IMR-90 (cell line): Measurements from ENCODE around the gene RHBDD1. TPM values are rescaled to one million over a fixed set of nuclear protein-coding genes. Genes with fewer than 3 reads are reported as not detected.

Source experiments
- ATAC-seq: fragments of 200-7000 bp; cut with Tn5 transposase; 2 replicates; pipeline ENCODE4 v1.9.1; 2020; ENCODE audit warnings: low read depth, mild to moderate bottlenecking, moderate library complexity
- BruUV-seq: library from RNA; stranded (reverse); fragments of 400-500 nt; replicated peaks from 2 replicates; lab custom pipeline; 2021; lab: Mats Ljungman, UMichigan
- CTCF ChIA-PET: fragments of 300-600 bp; formaldehyde crosslinking; extraction: SDS; loops from one replicate; lab custom pipeline; 2021; ENCODE audit warnings: antibody characterized with exemption; lab: Yijun Ruan, JAX
- POLR2A ChIA-PET: fragments of 300-600 bp; sonication (Branson Sonifier 250); formaldehyde crosslinking; loops from one replicate; lab custom pipeline; 2022; ENCODE audit warnings: antibody characterized with exemption; ENCODE audit not compliant: unreplicated experiment; lab: Charles Lee
- DNase-seq: peaks from one replicate; pipeline ENCODE4 v3.0.0; 2013
- H2AFZ ChIP-seq: replicated peaks from 2 replicates; pipeline ENCODE3; 2013; ENCODE audit warnings: low read length, mild to moderate bottlenecking; ENCODE audit not compliant: poor library complexity
- H2AK5ac ChIP-seq: 2 replicates; pipeline ENCODE4 v1.6.1; 2013; ENCODE audit warnings: low read depth, low read length, inconsistent platforms
- H2AK9ac ChIP-seq: replicated peaks from 2 replicates; pipeline ENCODE3; 2013; ENCODE audit warnings: mild to moderate bottlenecking, low read depth, low read length, moderate library complexity; ENCODE audit not compliant: poor library complexity
- H2BK120ac ChIP-seq: 2 replicates; pipeline ENCODE4 v1.6.1; 2013; ENCODE audit warnings: low read depth, low read length, inconsistent platforms
- H2BK15ac ChIP-seq: 3 replicates; pipeline ENCODE4 v1.6.1; 2013; ENCODE audit warnings: low read depth, low read length, inconsistent platforms
- H2BK20ac ChIP-seq: 2 replicates; pipeline ENCODE4 v1.6.1; 2013; ENCODE audit warnings: low read depth, mild to moderate bottlenecking, inconsistent platforms, low read length, moderate library complexity
- H2BK5ac ChIP-seq: 2 replicates; pipeline ENCODE4 v1.6.1; 2013; ENCODE audit warnings: mild to moderate bottlenecking, low read depth, low read length, inconsistent platforms; ENCODE audit not compliant: poor library complexity, severe bottlenecking
- H3K14ac ChIP-seq: replicated peaks from 2 replicates; pipeline ENCODE4 v1.6.1; 2013; ENCODE audit warnings: low read depth, low read length, inconsistent platforms
- H3K18ac ChIP-seq: 2 replicates; pipeline ENCODE4 v1.6.1; 2013; ENCODE audit warnings: low read depth, low read length, control low read depth
- H3K23ac ChIP-seq: 2 replicates; pipeline ENCODE4 v1.6.1; 2013; ENCODE audit warnings: low read depth, low read length, inconsistent platforms
- H3K27ac ChIP-seq: 2 replicates; pipeline ENCODE4 v1.5.1; 2013; ENCODE audit warnings: mild to moderate bottlenecking, control low read depth, low read length; ENCODE audit not compliant: insufficient read depth
- H3K27me3 ChIP-seq: 2 replicates; pipeline ENCODE4 v1.6.1; 2013; ENCODE audit warnings: low read length; ENCODE audit not compliant: control insufficient read depth, insufficient read depth
- H3K36me3 ChIP-seq: 2 replicates; pipeline ENCODE4 v1.6.1; 2013; ENCODE audit warnings: low read length, mixed read lengths; ENCODE audit not compliant: control insufficient read depth, insufficient read depth
- H3K4ac ChIP-seq: 2 replicates; pipeline ENCODE4 v1.6.1; 2013; ENCODE audit warnings: low read depth, low read length, inconsistent platforms
- H3K4me1 ChIP-seq: 2 replicates; pipeline ENCODE4 v1.6.1; 2013; ENCODE audit warnings: low read length, mixed read lengths; ENCODE audit not compliant: control insufficient read depth, insufficient read depth
- H3K4me2 ChIP-seq: 2 replicates; pipeline ENCODE4 v1.6.1; 2013; ENCODE audit warnings: low read depth, mild to moderate bottlenecking, control low read depth, low read length, moderate library complexity
- H3K4me3 ChIP-seq: 2 replicates; pipeline ENCODE4 v1.5.1; 2013; ENCODE audit warnings: low read depth, mild to moderate bottlenecking, control low read depth, low read length, moderate library complexity; ENCODE audit not compliant: insufficient read depth
- H3K56ac ChIP-seq: 2 replicates; pipeline ENCODE4 v1.6.1; 2013; ENCODE audit warnings: low read length, inconsistent platforms; ENCODE audit not compliant: insufficient read depth; ENCODE audit errors: extremely low read depth
- H3K79me1 ChIP-seq, 2 experiments: 2 replicates each; pipeline ENCODE4 v1.6.1; 2013; ENCODE audit warnings: low read length in 2 of 2, inconsistent platforms in 1 of 2, low read depth in 1 of 2
- H3K9ac ChIP-seq: 2 replicates; pipeline ENCODE4 v1.6.1; 2013; ENCODE audit warnings: low read depth, low read length, control low read depth
- H3K9me1 ChIP-seq: 2 replicates; pipeline ENCODE4 v1.6.1; 2013; ENCODE audit warnings: low read length, inconsistent platforms; ENCODE audit not compliant: insufficient read depth
- H3K9me3 ChIP-seq: 2 replicates; pipeline ENCODE4 v1.6.1; 2013; ENCODE audit warnings: low read length; ENCODE audit not compliant: control insufficient read depth, insufficient read depth
- H4K20me1 ChIP-seq: 2 replicates; pipeline ENCODE4 v1.6.1; 2013; ENCODE audit warnings: low read length, inconsistent platforms; ENCODE audit not compliant: insufficient read depth
- H4K5ac ChIP-seq: 2 replicates; pipeline ENCODE4 v1.6.1; 2013; ENCODE audit warnings: mild to moderate bottlenecking, low read depth, low read length, control low read depth
- H4K8ac ChIP-seq, 2 experiments: 2 replicates each; pipeline ENCODE4 v1.6.1; 2013; ENCODE audit warnings: low read depth in 2 of 2, low read length in 2 of 2, control low read depth in 1 of 2, inconsistent platforms in 1 of 2
- H4K91ac ChIP-seq: 2 replicates; pipeline ENCODE4 v1.6.1; 2013; ENCODE audit warnings: low read depth, low read length, inconsistent platforms; ENCODE audit not compliant: insufficient read depth
- BHLHE40 ChIP-seq: fragments of 150-350 bp; IDR thresholded peaks from 2 replicates; pipeline ENCODE4 v1.6.1; 2016; ENCODE audit warnings: mild to moderate bottlenecking, low read depth, low read length
- CTCF ChIP-seq: conservative IDR thresholded peaks from 2 replicates; pipeline ENCODE4 v1.5.1; 2012; ENCODE audit warnings: mild to moderate bottlenecking, low read depth, low read length, improper control_type of control experiment
- MXI1 ChIP-seq: IDR thresholded peaks from 2 replicates; pipeline ENCODE4 v1.6.1; 2012; ENCODE audit warnings: low read depth, mild to moderate bottlenecking, low read length, moderate library complexity, borderline replicate concordance
- WGBS, 2 experiments: methylation state at CpG; one replicate each; pipeline versions ENCODE4 v1.1.5 to v1.1.7; 2013; ENCODE audit warnings: missing lambda C conversion rate in 2 of 2; ENCODE audit not compliant: insufficient read length in 1 of 2; ENCODE audit errors: extremely low coverage in 2 of 2; 5-methylcytosine and 5-hydroxymethylcytosine counted together
- dilution Hi-C: fragments of 300-500 bp; cut with HindIII; formaldehyde crosslinking; loops from one replicate; pipeline ENCODE4 v1.14.3; 2018; ENCODE audit warnings: low sequenced_read_pairs; ENCODE audit not compliant: unreplicated experiment
- in situ Hi-C: fragments of 300-500 bp; cut with MboI; formaldehyde crosslinking; loops from 3 replicates; pipeline ENCODE4 v1.14.3; 2019; ENCODE audit warnings: low sequenced_read_pairs, inconsistent platforms, mixed read lengths
- intact Hi-C: fragments of 100-400 bp; cut with micrococcal nuclease; formaldehyde crosslinking; loops from 2 replicates; pipeline ENCODE4 v1.10.0; 2022
- polyA plus RNA-seq, 3 experiments: library from polyadenylated mRNA; depleted of rRNA; stranded (reverse); fragments of >200 nt; gene quantifications; 2 replicates each; pipeline ENCODE4 v1.2.3, GENCODE V29; 2012; ENCODE audit warnings: low replicate concordance in 1 of 3
- total RNA-seq: library from RNA; depleted of rRNA; stranded (reverse); fragments of >200 nt; gene quantifications from 2 replicates; pipeline ENCODE4 v1.2.3, GENCODE V29; 2012

The RHBDD1 gene
- total and polyA plus RNA-seq, 2 of the 4 experiments (the other 2 are of a cell fraction) = 9.7 to 14.0 TPM

- Histone ChIP-seq H4K8ac (peak overlapping the region; percentile 82 to 94; a peak in 3 of 4 replicates), H3K79me1 (peaks cover 4 to 16% of the 10 kb centered on the region in 2 experiments), H2AK9ac (peak overlapping the region; percentile 98), H3K4me1 (peaks cover 2% of the 10 kb centered on the region; the same call in 1 of the 2 replicates), H4K91ac (peak overlapping the region; percentile 91), H4K5ac (peak overlapping the region; percentile 75), H3K9me1 (no peaks in the 10 kb centered on the region), H3K9me3 (no peaks in the 10 kb centered on the region), H2AFZ (peak overlapping the region; percentile 82), H3K27me3 (no peaks in the 10 kb centered on the region), H3K14ac (peak overlapping the region; percentile 99), H3K56ac (peak overlapping the region; percentile 91), H3K23ac (peak overlapping the region; percentile 97), H2AK5ac (peak overlapping the region; percentile 35), H3K18ac (peak overlapping the region; percentile 80), H2BK120ac (peak overlapping the region; percentile 86), H3K36me3 (peaks cover 41% of the 10 kb centered on the region), H3K4ac (peak overlapping the region; percentile 89), H3K4me2 (peak overlapping the region; percentile 85), H4K20me1 (peaks cover 17% of the 10 kb centered on the region), H2BK15ac (peak overlapping the region; percentile 72; the same call in 1 of the 3 replicates), H3K4me3 (peak overlapping the region; percentile 78), H2BK20ac (peak overlapping the region; percentile 33; the same call in 1 of the 2 replicates), H2BK5ac (peak overlapping the region; percentile 99), H3K27ac (peak overlapping the region; percentile 97), H3K9ac (peak overlapping the region; percentile 92)
- intact Hi-C loops = loop anchor here (1.0 to 10.0 kb wide), 4 partner anchors 186 to 909 kb away; no protein-coding TSS in a partner anchor
- in situ Hi-C loops = loop anchor here (5.0 to 25.0 kb wide), 6 partner anchors 144 to 1686 kb away; no protein-coding TSS in a partner anchor
- CTCF ChIA-PET = interaction anchor here (0.6 to 1.2 kb wide), 2 partner anchors 332 to 910 kb away, joined by 3 read pairs; no protein-coding TSS in a partner anchor
- dilution Hi-C loops = no loop called here
- TF ChIP-seq BHLHE40 = no peak
- no peak for TF ChIP-seq MXI1
- TF ChIP-seq CTCF = 0 out of 2 replicates have a peak, but pooled peaks have one; percentile 4
- ATAC-seq (no peak), DNase-seq (peak; percentile 55)
- 1% methylated on average over 46 of the region's 80 CpGs; no CpG with 5 or more reads in 1 of the 2 experiments for WGBS, 2 experiments
- POLR2A ChIA-PET = interaction anchor here (0.5 kb wide), 2 partner anchors 373 to 581 kb away, joined by 3 to 5 read pairs; no protein-coding TSS in a partner anchor
- BruUV-seq = no TSS peak
Measured at GRCh38 chr2:226798422-226799210, 37.2 kb upstream of the RHBDD1 start.
